GM18505 (cell line): Measurements from ENCODE around the gene TGIF1.
A peak's percentile ranks its signal among the peaks of the same experiment; 100 is the strongest.
"Not testable (repeated sequence)": the region's sequence is repeated elsewhere in the genome, so short reads cannot be mapped to it uniquely, and the experiment has no call there.

Experiments used
- ATAC-seq: cut with Tn5 transposase; IDR thresholded peaks from one replicate; pipeline ENCODE4 v1.9.1; 2021; ENCODE audit not compliant: unreplicated experiment
- POLR2A ChIP-seq: IDR thresholded peaks from 4 replicates; pipeline ENCODE4 v1.6.1; 2011; ENCODE audit warnings: borderline replicate concordance; ENCODE audit not compliant: insufficient read depth, insufficient read length; ENCODE audit errors: extremely low read depth

The TGIF1 gene

GRCh38 chr18:3471141-3471648 lies 21.2 kb downstream of the TGIF1 start:
- no peak for ATAC-seq
- no peak for TF ChIP-seq POLR2A

GRCh38 chr18:3472121-3472520 lies 22.1 kb downstream of the TGIF1 start:
- ATAC-seq, result not testable (repeated sequence)

GRCh38 chr18:3472681-3473544 lies 22.9 kb downstream of the TGIF1 start:
- TF ChIP-seq POLR2A, result no peak
- ATAC-seq, result peak; percentile 80

- TF ChIP-seq POLR2A, result no peak
These were observed 28.4 kb downstream of the TGIF1 start for GRCh38 chr18:3478262-3478978.

GRCh38 chr18:3479978-3480509 lies 30.1 kb downstream of the TGIF1 start:
- ATAC-seq, result no peak
- no peak for TF ChIP-seq POLR2A

More at GRCh38 chr18:3478262-3478978, 28.4 kb downstream of the TGIF1 start:
- ATAC-seq, result no peak

- ATAC-seq, result no peak
These were observed 31.0 kb downstream of the TGIF1 start for GRCh38 chr18:3480827-3481573.

GRCh38 chr18:3481696-3482210 lies 31.8 kb downstream of the TGIF1 start:
- TF ChIP-seq POLR2A, result no peak
- peak; percentile 57 for ATAC-seq

More at GRCh38 chr18:3480827-3481573, 31.0 kb downstream of the TGIF1 start:
- no peak for TF ChIP-seq POLR2A

GRCh38 chr18:3482258-3482657 lies 32.3 kb downstream of the TGIF1 start:
- no peak for ATAC-seq
- TF ChIP-seq POLR2A, result no peak

- ATAC-seq, result no peak
- no peak for TF ChIP-seq POLR2A
These were observed 35.5 kb downstream of the TGIF1 start for GRCh38 chr18:3485153-3486149.

- TF ChIP-seq POLR2A, result no peak
- ATAC-seq, result no peak
These were observed 36.5 kb downstream of the TGIF1 start for GRCh38 chr18:3486512-3486911.

GRCh38 chr18:3489462-3489861 lies 39.5 kb downstream of the TGIF1 start:
- TF ChIP-seq POLR2A, result no peak

GRCh38 chr18:3491981-3492555 lies 42.1 kb downstream of the TGIF1 start:
- no peak for ATAC-seq
- no peak for TF ChIP-seq POLR2A

More at GRCh38 chr18:3489462-3489861, 39.5 kb downstream of the TGIF1 start:
- ATAC-seq, result no peak

- no peak for TF ChIP-seq POLR2A
- no peak for ATAC-seq
These were observed 42.7 kb downstream of the TGIF1 start for GRCh38 chr18:3492721-3493120.
